NCI-H82 treated with DMSO at 0.1 percent for 48 hours (cell line): ENCODE results near the gene THRA.

Experiments
- DNase-seq: peaks from one replicate; lab custom pipeline; 2025; ENCODE audit not compliant: unreplicated experiment; lab: John Stamatoyannopoulos, UW

The THRA gene

GRCh38 chr17:40079545-40079944 lies 16.8 kb downstream of the THRA start:
- DNase-seq: no peak

GRCh38 chr17:40084477-40084876 lies 21.7 kb downstream of the THRA start:
- no peak for DNase-seq

GRCh38 chr17:40086150-40087044 lies 23.6 kb downstream of the THRA start:
- DNase-seq: no peak

GRCh38 chr17:40087049-40087794 lies 24.5 kb downstream of the THRA start:
- DNase-seq: no peak

GRCh38 chr17:40087903-40088718 lies 25.3 kb downstream of the THRA start:
- DNase-seq: no peak

- no peak for DNase-seq
Measured at GRCh38 chr17:40089077-40089895, 26.5 kb downstream of the THRA start.

- DNase-seq: no peak
Measured at GRCh38 chr17:40090237-40091119, 27.7 kb downstream of the THRA start.

DNA sequence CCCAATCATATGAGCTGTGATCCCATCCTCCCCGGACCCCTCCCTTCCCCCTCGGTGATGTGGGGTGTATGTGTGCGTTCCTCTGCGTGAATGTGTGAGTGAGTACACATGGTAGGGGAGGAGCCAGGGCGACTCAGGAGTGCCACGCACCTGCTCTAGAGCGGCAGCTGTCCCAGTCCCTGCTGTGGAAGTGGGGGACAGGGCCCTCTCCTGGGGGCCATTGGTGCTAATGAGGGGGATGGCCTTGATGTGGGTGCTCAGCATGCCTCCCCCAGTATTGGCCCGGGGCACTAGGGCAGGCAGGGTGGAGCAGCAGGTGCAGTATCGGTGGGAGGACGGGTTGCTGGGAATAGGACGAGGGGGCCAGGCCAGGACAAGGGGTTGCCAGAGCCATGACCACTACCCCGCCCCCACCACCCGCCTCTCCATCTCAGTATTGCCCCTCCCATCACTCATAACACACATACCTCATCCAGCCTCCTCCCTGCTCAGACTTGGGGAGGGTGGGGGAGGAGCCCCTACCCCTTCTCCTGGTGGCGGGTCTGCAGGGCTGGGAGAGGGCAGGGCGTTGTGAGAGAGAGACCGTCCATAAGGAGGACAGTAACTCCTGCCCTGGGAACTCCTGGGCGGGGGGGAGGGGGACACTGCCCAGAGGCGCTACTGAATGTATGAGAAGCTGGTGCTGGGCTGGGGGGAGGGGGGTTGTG lies 29.1 kb downstream of the THRA start:
- no peak for DNase-seq

GRCh38 chr17:40092581-40092980 lies 29.8 kb downstream of the THRA start:
- peak; percentile 85 for DNase-seq

DNA sequence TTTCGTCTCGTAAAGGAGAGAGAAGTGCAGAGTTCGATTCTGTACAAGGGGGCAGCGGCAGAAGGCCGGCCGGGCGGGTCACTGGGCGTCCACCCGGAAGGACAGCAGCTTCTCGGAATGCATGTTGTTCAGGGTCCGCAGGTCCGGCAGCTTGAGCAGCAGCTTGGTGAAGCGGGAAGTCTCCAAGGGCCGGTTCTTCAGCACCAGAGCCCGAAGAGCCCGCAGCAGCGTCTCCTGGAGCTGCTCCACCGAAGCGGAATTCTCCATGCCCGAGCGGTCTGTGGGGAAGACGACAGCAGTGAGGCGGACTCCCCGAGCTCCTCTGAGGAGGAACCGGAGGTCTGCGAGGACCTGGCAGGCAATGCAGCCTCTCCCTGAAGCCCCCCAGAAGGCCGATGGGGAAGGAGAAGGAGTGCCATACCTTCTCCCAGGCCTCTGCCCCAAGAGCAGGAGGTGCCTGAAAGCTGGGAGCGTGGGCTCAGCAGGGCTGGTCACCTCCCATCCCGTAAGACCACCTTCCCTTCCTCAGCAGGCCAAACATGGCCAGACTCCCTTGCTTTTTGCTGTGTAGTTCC lies 30.3 kb downstream of the THRA start:
- no peak for DNase-seq

DNA sequence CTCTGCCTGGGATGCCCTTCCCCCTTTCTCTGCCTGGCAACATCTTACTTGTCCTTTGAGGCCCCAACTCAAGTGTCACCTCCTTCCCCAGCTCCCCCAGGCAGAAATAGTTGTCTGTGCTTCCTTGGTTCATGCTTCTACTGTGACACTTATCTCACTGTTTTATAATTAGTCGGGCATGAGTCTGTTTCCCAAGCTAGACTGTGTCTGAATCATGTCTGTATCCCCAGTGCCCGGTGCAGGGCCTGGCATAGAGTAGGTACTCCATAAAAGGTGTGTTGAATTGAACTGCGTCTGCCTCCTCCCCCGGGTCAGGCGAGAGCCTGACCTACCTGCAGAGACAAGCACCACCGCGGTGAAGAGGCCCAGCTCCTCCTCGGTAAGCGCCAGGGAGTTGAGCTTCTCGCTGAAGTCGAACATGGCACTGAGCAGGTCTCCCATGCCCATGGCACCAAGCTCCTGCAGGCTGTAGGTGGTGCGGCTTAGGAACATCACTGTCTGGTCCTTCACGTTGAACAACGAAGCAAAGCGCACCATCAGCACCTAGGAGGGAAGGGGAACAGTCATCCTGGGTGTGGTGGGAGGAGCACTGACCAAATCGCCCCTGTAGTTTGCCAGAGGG lies 30.9 kb downstream of the THRA start:
- no peak for DNase-seq

GRCh38 chr17:40094874-40095273 lies 32.1 kb downstream of the THRA start:
- DNase-seq: no peak

DNA sequence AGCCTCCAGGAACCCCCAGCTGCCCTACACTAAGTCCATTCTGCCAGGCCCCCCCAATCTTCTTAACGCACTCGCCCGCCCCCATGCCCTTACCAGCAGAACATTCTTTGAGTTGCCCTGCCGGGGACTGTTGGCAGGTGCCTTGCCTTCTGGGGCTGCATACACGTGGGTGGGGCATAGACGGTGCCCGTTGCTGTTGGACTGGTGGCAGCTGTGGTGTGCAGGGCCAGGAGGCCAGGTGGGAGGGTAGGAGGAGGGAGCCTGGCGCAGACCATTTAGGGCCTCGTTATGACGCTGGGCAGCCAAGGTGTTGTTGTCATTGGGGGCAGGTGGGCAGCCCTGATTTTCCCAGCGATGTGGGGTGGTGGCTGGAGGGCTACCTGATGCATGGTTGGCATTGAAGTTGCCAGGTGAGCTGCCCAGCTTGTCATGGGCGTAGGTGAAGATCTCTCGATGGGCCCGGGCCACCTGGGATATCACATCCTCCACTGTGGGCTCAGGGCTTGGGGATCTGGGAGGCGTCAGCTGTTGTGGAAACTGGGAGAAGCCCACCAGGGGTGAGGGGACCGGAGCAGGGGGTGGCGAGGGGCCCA lies 32.7 kb downstream of the THRA start:
- DNase-seq: no peak

DNA sequence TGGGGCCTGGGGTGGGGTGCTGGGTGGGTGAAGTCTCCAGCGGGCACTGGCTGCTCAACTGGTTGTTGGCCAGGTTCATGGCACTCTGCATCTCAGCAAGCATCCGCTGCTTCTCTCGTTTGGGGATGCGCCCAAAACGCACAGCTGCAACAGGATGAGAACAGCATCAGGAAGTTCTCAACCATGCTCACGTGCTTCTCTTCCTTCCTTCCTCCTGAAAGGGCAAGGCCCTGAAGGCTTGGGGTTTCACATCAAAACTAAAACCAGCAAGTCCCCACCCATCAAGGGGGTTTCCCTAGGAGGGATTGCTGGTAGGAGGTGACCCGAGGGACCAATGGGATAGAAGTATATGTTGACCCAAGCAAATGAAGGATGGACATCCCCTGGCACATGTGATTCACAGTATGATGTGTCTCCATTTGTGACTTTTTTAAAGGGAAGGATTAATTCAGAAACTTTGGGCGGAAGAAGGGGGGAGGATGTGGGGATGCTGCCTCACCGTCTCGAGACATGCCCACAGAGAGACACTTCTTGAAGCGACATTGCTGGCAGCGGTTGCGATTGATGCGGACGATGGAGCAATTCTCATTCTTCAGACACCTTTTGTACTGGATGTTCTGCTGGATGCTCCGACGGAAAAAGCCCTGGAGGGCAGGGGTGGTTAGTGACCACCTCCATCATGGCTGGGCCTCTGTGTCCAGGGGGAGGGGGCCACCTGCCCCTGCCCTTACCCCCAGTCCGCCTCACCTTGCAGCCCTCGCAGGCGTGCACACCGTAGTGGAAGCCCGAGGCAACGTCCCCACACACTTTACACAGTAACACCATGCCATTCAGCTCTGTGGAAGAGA lies 33.4 kb downstream of the THRA start:
- DNase-seq: no peak

DNA sequence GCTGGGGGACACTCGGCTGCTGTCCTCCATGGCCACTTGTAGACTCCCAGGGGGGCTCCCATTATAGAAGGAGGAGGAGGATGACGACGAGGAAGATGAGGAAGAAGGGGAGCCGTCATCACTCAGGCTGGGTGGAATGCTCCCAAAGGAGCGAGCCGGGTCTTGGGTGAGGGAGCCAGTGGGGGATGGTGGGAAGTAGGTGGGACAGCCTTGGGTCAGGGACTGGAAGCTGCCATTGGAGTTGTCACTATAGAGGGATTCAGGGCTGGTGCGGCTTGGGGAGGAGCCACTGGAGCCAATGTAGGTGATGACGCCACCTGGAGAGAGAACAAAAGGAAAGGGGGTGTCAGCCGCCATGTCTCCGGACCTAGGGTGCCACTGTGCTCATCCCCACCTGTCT lies 34.3 kb downstream of the THRA start:
- no peak for DNase-seq

GRCh38 chr17:40097931-40098845 lies 35.4 kb downstream of the THRA start:
- no peak for DNase-seq
